ENCODE data around the gene RAB7A. TPM values are rescaled to one million over a fixed set of nuclear protein-coding genes. Genes with fewer than 3 reads are reported as not detected.

Gene RAB7A
- total RNA-seq, 1 experiment from 2014 or later = 172 TPM

DNA sequence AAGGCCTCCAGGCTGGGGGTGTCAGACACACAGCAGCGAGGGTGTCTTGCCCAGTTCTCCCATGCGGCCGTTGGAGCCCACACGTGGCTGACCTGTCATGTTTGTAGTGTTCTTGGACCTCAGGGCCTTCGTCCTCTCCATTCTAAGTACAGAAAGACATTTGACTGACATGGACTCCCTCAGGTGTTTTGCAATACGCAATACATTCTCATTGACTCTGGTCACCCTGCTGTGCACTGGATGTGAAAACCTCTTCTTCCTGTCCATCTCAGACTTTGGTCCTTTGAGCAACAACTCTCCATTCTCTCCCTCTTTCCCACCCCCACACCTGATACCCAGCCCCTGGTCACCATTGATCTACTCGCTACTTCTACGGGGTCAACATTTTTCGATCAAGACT, 124.6 kb downstream of the RAB7A start:
- CTCF ChIA-PET = no interaction called here
- Mint-ChIP-seq H3K9me3 (ENCODE audit: unreplicated experiment) (peaks cover 15% of the 10 kb centered on the region), H3K36me3 (ENCODE audit: insufficient read depth, unreplicated experiment) (no peaks in the 10 kb centered on the region), H3K4me3 (ENCODE audit: unreplicated experiment) (no peak overlapping the region), H3K27ac (ENCODE audit: low read depth, unreplicated experiment) (no peak overlapping the region), H3K4me1 (ENCODE audit: insufficient read depth, unreplicated experiment) (peaks cover 11% of the 10 kb centered on the region), H3K27me3 (ENCODE audit: insufficient read depth, unreplicated experiment) (no peaks in the 10 kb centered on the region)
- BruUV-seq (replicated peaks) = no TSS peak
- POLR2A ChIA-PET = no interaction called here
- TF ChIP-seq, protein P1, sequence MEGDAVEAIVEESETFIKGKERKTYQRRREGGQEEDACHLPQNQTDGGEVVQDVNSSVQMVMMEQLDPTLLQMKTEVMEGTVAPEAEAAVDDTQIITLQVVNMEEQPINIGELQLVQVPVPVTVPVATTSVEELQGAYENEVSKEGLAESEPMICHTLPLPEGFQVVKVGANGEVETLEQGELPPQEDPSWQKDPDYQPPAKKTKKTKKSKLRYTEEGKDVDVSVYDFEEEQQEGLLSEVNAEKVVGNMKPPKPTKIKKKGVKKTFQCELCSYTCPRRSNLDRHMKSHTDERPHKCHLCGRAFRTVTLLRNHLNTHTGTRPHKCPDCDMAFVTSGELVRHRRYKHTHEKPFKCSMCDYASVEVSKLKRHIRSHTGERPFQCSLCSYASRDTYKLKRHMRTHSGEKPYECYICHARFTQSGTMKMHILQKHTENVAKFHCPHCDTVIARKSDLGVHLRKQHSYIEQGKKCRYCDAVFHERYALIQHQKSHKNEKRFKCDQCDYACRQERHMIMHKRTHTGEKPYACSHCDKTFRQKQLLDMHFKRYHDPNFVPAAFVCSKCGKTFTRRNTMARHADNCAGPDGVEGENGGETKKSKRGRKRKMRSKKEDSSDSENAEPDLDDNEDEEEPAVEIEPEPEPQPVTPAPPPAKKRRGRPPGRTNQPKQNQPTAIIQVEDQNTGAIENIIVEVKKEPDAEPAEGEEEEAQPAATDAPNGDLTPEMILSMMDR (IDR thresholded peaks at IDR 0.05; ENCODE audit: unreplicated experiment) = no peak
- DNase-seq (ENCODE audit: unreplicated experiment) = no peak
- intact Hi-C loops (cut with micrococcal nuclease) = no loop called here

DNA sequence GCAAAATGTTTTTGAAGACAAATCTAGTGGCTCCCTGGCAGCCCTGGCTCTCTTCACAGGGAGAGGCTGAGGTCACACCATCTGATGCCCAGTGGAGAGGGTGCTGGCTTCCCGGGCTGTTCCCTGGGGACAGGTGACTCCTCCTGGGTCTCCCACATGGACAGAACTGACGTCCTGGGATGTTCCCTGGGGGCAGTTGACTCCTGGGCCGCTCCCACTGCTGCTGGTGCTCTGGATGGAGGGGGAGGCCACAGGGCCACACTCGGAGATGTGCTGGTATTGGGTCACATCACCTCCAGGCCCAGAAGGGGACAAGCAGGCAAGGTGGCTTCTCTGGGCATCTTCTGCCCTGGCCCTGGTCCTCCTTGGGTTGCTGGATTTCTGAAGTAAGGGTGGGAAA, 125.6 kb downstream of the RAB7A start:
- no peak overlapping the region for H3K4me3 Mint-ChIP-seq (ENCODE audit: unreplicated experiment)
- DNase-seq (ENCODE audit: unreplicated experiment) = no peak
- ChIA-PET POLR2A (no interaction called here), CTCF (no interaction called here)
- intact Hi-C loops (cut with micrococcal nuclease) = no loop called here
- no peaks in the 10 kb centered on the region for H3K27me3 Mint-ChIP-seq (ENCODE audit: insufficient read depth, unreplicated experiment)
- no peak overlapping the region for H3K27ac Mint-ChIP-seq (ENCODE audit: low read depth, unreplicated experiment)
- TF ChIP-seq, protein P1 (IDR thresholded peaks at IDR 0.05; ENCODE audit: unreplicated experiment) = no peak
- H3K4me1 Mint-ChIP-seq (ENCODE audit: insufficient read depth, unreplicated experiment) = peaks cover 6% of the 10 kb centered on the region
- peaks cover 6% of the 10 kb centered on the region for H3K36me3 Mint-ChIP-seq (ENCODE audit: insufficient read depth, unreplicated experiment)
- no TSS peak for BruUV-seq (replicated peaks)
- H3K9me3 Mint-ChIP-seq (ENCODE audit: unreplicated experiment) = peaks cover 15% of the 10 kb centered on the region

DNA sequence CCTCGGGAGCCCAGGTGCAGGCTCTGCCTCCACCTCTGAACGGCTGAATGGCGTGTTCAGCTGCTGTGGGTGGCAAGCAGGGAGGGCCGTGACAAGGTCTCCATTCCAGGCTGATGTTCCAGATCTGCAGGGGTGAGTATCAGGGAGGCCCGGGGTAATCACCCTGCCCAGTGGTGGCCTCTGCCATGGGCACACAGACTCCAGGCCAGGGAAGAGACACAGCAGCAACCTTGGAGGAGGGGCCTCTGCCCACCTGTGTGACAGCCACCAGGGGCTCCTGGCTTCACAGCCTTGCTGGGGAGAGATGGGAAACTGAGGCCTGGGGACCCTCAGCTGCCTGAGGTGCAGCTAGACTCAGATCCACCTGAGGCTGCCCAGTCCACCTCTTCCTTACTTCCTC, 127.8 kb downstream of the RAB7A start:
- H3K9me3 Mint-ChIP-seq (ENCODE audit: unreplicated experiment) = peaks cover 32% of the 10 kb centered on the region
- BruUV-seq (replicated peaks) = no TSS peak
- H3K4me1 Mint-ChIP-seq (ENCODE audit: insufficient read depth, unreplicated experiment) = peaks cover 6% of the 10 kb centered on the region
- H3K4me3 Mint-ChIP-seq (ENCODE audit: unreplicated experiment) = no peak overlapping the region
- no peaks in the 10 kb centered on the region for H3K27me3 Mint-ChIP-seq (ENCODE audit: insufficient read depth, unreplicated experiment)
- TF ChIP-seq, protein P1 (IDR thresholded peaks at IDR 0.05; ENCODE audit: unreplicated experiment) = no peak
- ChIA-PET CTCF (no interaction called here), POLR2A (interaction anchor here (0.7 kb wide), 1 partner anchor 24 kb away, joined by 3 read pairs; no protein-coding TSS in a partner anchor)
- no peak for DNase-seq (ENCODE audit: unreplicated experiment)
- H3K27ac Mint-ChIP-seq (ENCODE audit: low read depth, unreplicated experiment) = no peak overlapping the region
- peaks cover 6% of the 10 kb centered on the region for H3K36me3 Mint-ChIP-seq (ENCODE audit: insufficient read depth, unreplicated experiment)
- intact Hi-C loops (cut with micrococcal nuclease) = no loop called here

DNA sequence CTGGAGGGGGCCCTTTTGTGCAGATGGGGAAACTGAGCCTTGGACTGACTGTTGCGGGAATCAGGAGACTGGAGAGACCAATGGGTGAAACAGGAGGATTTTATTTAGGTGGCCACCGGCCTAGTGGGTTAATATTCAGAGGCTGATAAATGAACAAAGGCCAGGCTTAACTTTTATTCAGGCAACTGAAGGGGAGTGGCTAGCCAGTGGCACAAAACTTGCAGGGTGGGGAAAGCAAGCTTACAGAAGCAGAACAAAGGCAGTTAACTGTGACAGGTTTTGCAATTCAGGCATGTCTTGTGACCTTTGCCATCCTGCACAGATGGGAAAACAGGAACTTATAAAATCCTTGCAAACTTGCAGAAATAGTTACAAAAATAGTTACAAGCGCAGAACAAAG, 128.5 kb downstream of the RAB7A start:
- TF ChIP-seq, protein P1 (IDR thresholded peaks at IDR 0.05; ENCODE audit: unreplicated experiment) = no peak
- no peak for DNase-seq (ENCODE audit: unreplicated experiment)
- intact Hi-C loops (cut with micrococcal nuclease) = no loop called here
- H3K27me3 Mint-ChIP-seq (ENCODE audit: insufficient read depth, unreplicated experiment) = no peaks in the 10 kb centered on the region
- H3K4me1 Mint-ChIP-seq (ENCODE audit: insufficient read depth, unreplicated experiment) = peaks cover 6% of the 10 kb centered on the region
- peaks cover 6% of the 10 kb centered on the region for H3K36me3 Mint-ChIP-seq (ENCODE audit: insufficient read depth, unreplicated experiment)
- ChIA-PET POLR2A (no interaction called here), CTCF (interaction anchor here (1.0 kb wide), 1 partner anchor 245 kb away, joined by 4 read pairs; no protein-coding TSS in a partner anchor)
- H3K4me3 Mint-ChIP-seq (ENCODE audit: unreplicated experiment) = no peak overlapping the region
- peaks cover 35% of the 10 kb centered on the region for H3K9me3 Mint-ChIP-seq (ENCODE audit: unreplicated experiment)
- BruUV-seq (replicated peaks) = no TSS peak
- H3K27ac Mint-ChIP-seq (ENCODE audit: low read depth, unreplicated experiment) = no peak overlapping the region
